Measurements from ENCODE around the gene TNFAIP8L3.

The TNFAIP8L3 gene

GRCh38 chr15:51016615-51017014 is 78.1 kb downstream of the TNFAIP8L3 start:
- H3K4me1 ChIP-seq (ENCODE audit: control insufficient read depth, insufficient read depth, low read length), result no peaks in the 10 kb centered on the region
- no peak overlapping the region for H3K9ac ChIP-seq (ENCODE audit: low read depth, low read length)
- no peaks in the 10 kb centered on the region for H3K9me3 ChIP-seq (ENCODE audit: control insufficient read depth, insufficient read depth, low read length)
- H3K27me3 ChIP-seq (ENCODE audit: control insufficient read depth, insufficient read depth, low read length), result no peaks in the 10 kb centered on the region
- no peaks in the 10 kb centered on the region for H3K36me3 ChIP-seq (ENCODE audit: control insufficient read depth, insufficient read depth, low read length)
- H3K4me3 ChIP-seq (ENCODE audit: low read depth, low read length), result no peak overlapping the region

- Histone ChIP-seq H3K36me3 (ENCODE audit: control insufficient read depth, insufficient read depth, low read length) (no peaks in the 10 kb centered on the region), H3K9me3 (ENCODE audit: control insufficient read depth, insufficient read depth, low read length) (no peaks in the 10 kb centered on the region), H3K4me1 (ENCODE audit: control insufficient read depth, insufficient read depth, low read length) (no peaks in the 10 kb centered on the region), H3K9ac (ENCODE audit: low read depth, low read length) (no peak overlapping the region), H3K27me3 (ENCODE audit: control insufficient read depth, insufficient read depth, low read length) (no peaks in the 10 kb centered on the region), H3K4me3 (ENCODE audit: low read depth, low read length) (no peak overlapping the region)
Observed at GRCh38 chr15:51011212-51011611, 83.5 kb downstream of the TNFAIP8L3 start.

GRCh38 chr15:51007131-51007666 is 87.5 kb downstream of the TNFAIP8L3 start:
- Histone ChIP-seq H3K4me3 (ENCODE audit: low read depth, low read length) (no peak overlapping the region), H3K9ac (ENCODE audit: low read depth, low read length) (no peak overlapping the region), H3K27me3 (ENCODE audit: control insufficient read depth, insufficient read depth, low read length) (no peaks in the 10 kb centered on the region), H3K36me3 (ENCODE audit: control insufficient read depth, insufficient read depth, low read length) (no peaks in the 10 kb centered on the region), H3K9me3 (ENCODE audit: control insufficient read depth, insufficient read depth, low read length) (no peaks in the 10 kb centered on the region), H3K4me1 (ENCODE audit: control insufficient read depth, insufficient read depth, low read length) (no peaks in the 10 kb centered on the region)
